Activated CD8-positive, alpha-beta T cell treated with anti-CD3 and anti-CD28 coated beads for 36 hours (primary cell): ENCODE results near the gene SBF1. TPM values are rescaled to one million over a fixed set of nuclear protein-coding genes. Genes with fewer than 3 reads are reported as not detected.

Source experiments
- ATAC-seq: fragments of 200-7000 bp; cut with Tn5 transposase; one replicate; pipeline ENCODE4 v1.10.0; 2021; ENCODE audit warnings: mild to moderate bottlenecking, moderate library complexity
- CTCF ChIA-PET: fragments of 350-600 bp; sonication (Branson Sonifier 250); formaldehyde crosslinking; loops from one replicate; lab custom pipeline; 2021; ENCODE audit warnings: antibody characterized with exemption; lab: Charles Lee
- POLR2A ChIA-PET: fragments of 350-600 bp; sonication (Branson Sonifier 250); formaldehyde crosslinking; loops from one replicate; lab custom pipeline; 2021; ENCODE audit warnings: antibody characterized with exemption; lab: Charles Lee
- DNase-seq: peaks from one replicate; pipeline ENCODE4 v3.0.0-alpha.2; 2020
- H3K27ac Mint-ChIP-seq: one replicate; pipeline ENCODE4 v1.8.0; 2021; ENCODE audit warnings: mild to moderate bottlenecking, mixed read lengths
- H3K27me3 Mint-ChIP-seq: one replicate; pipeline ENCODE4 v1.8.0; 2021; ENCODE audit warnings: mixed read lengths
- H3K36me3 Mint-ChIP-seq: one replicate; pipeline ENCODE4 v1.8.0; 2021; ENCODE audit warnings: low read depth, mixed read lengths
- H3K4me1 Mint-ChIP-seq: one replicate; pipeline ENCODE4 v1.8.0; 2021; ENCODE audit warnings: low read depth, mixed read lengths
- H3K4me3 Mint-ChIP-seq: one replicate; pipeline ENCODE4 v1.8.0; 2021; ENCODE audit warnings: mild to moderate bottlenecking, moderate library complexity, mixed read lengths
- H3K9me3 Mint-ChIP-seq: one replicate; pipeline ENCODE4 v1.8.0; 2021; ENCODE audit warnings: mixed read lengths
- intact Hi-C: fragments of 100-400 bp; cut with micrococcal nuclease; formaldehyde crosslinking; loops from one replicate; pipeline ENCODE4 v1.10.0; 2022
- total RNA-seq, 2 experiments: library from RNA; stranded (reverse); gene quantifications; one replicate each; pipeline ENCODE4 v1.2.3, GENCODE V29; 2021
- TF ChIP-seq, protein P1 (sequence below): fragments of 200-600 bp; IDR thresholded peaks from one replicate; pipeline ENCODE4 v1.8.0; 2022; ENCODE audit warnings: antibody characterized with exemption, mild to moderate bottlenecking

The SBF1 gene
- total RNA-seq, 2 experiments from 2014 or later, result 120 TPM

DNA sequence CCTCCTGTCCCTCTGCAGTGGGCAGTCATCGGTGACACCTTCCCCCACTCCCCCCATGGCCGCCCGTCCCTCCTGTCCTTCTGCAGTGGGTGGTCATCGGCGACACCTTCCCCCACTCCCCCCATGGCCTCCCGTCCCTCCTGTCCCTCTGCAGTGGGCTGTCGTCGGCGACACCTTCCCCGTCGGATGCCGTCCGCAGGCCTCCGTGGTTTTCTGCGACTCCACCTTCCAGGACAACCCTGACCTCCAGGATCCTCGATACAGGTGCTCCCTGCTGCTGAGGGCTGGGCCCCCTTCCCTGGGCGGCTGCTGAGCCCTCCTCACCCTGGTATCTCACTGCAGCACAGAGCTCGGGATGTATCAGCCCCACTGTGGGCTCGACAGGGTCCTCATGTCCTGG is 14.1 kb upstream of the SBF1 start:
- no peak overlapping the region for H3K4me3 Mint-ChIP-seq
- ChIA-PET CTCF (no interaction called here), POLR2A (no interaction called here)
- H3K4me1 Mint-ChIP-seq, result peaks cover 7% of the 10 kb centered on the region
- intact Hi-C loops, result no loop called here
- DNase-seq (no peak), ATAC-seq (no peak)
- no peak overlapping the region for H3K27ac Mint-ChIP-seq
- TF ChIP-seq, protein P1, sequence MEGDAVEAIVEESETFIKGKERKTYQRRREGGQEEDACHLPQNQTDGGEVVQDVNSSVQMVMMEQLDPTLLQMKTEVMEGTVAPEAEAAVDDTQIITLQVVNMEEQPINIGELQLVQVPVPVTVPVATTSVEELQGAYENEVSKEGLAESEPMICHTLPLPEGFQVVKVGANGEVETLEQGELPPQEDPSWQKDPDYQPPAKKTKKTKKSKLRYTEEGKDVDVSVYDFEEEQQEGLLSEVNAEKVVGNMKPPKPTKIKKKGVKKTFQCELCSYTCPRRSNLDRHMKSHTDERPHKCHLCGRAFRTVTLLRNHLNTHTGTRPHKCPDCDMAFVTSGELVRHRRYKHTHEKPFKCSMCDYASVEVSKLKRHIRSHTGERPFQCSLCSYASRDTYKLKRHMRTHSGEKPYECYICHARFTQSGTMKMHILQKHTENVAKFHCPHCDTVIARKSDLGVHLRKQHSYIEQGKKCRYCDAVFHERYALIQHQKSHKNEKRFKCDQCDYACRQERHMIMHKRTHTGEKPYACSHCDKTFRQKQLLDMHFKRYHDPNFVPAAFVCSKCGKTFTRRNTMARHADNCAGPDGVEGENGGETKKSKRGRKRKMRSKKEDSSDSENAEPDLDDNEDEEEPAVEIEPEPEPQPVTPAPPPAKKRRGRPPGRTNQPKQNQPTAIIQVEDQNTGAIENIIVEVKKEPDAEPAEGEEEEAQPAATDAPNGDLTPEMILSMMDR, result no peak
- no peaks in the 10 kb centered on the region for H3K36me3 Mint-ChIP-seq
- no peaks in the 10 kb centered on the region for H3K9me3 Mint-ChIP-seq
- H3K27me3 Mint-ChIP-seq, result no peaks in the 10 kb centered on the region

DNA sequence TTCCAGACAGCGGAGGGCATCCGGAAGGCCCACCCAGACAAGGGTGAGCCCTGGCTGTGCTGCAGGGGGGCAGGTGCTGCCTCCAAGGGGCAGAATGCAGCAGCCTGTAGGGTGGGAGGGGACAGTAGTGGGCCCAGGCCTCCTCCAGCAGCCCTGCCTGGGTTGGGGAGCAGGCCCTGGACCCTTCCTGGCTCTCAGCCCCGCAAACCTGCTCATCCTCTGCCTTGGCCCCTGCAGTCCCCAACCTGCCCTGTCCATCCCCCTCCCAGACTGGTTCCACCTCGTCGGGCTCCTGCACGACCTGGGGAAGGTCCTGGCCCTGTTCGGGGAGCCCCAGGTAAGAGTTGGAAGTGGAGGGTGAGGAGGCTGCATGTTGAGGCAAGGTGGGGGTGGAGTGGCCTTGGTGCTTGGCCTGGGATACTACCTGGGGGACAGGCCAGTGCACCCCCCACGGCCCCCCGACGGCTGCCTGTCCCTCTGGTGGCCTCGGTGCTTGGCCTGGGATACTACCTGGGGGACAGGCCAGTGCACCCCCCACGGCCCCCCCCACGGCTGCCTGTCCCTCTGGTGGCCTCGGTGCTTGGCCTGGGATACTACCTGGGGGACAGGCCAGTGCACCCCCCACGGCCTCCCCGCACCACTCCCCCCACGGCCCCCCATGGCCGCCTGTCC is 13.3 kb upstream of the SBF1 start:
- no peak for ATAC-seq
- ChIA-PET POLR2A (interaction anchor here (1.5 kb wide), 1 partner anchor 12 kb away, joined by 5 read pairs; no protein-coding TSS in a partner anchor), CTCF (no interaction called here)
- no peaks in the 10 kb centered on the region for H3K27me3 Mint-ChIP-seq
- TF ChIP-seq, protein P1, result no peak
- intact Hi-C loops, result no loop called here
- no peak overlapping the region for H3K27ac Mint-ChIP-seq
- H3K36me3 Mint-ChIP-seq, result no peaks in the 10 kb centered on the region
- no peak for DNase-seq
- no peak overlapping the region for H3K4me3 Mint-ChIP-seq
- H3K9me3 Mint-ChIP-seq, result no peaks in the 10 kb centered on the region
- H3K4me1 Mint-ChIP-seq, result peaks cover 7% of the 10 kb centered on the region

DNA sequence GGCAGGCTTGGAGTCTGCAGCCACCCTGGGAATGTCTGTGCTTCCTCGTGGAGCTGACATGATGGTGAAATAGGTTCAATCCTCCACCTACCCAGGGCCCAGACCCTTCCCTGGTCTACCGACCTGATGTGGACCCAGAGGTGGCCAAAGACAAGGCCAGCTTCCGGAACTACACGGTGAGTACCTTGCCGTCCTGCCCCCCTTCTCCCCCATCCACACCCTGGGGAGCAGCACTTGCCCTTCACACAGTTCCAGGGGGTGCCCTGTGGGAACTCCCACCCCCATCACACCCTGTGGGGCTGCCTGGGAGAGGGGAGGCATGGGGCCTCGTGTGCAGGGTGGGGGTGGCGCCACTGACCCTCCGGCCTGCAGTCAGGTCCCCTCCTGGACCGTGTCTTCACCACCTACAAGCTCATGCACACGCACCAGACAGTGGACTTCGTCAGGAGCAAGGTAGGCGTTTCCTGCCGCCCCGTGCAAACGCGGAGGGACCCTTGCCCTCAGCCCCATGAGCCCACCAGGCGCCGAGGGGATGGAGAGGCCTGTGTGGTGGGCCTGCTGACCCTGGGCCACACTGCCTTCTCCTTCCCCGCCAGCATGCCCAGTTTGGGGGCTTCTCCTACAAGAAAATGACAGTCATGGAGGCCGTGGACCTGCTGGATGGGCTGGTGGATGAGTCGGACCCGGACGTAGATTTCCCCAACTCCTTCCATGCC is 12.6 kb upstream of the SBF1 start:
- H3K27me3 Mint-ChIP-seq, result no peaks in the 10 kb centered on the region
- POLR2A ChIA-PET, result interaction anchor here (1.5 kb wide), 1 partner anchor 13 kb away, joined by 5 read pairs; no protein-coding TSS in a partner anchor
- DNase-seq, result no peak
- intact Hi-C loops, result no loop called here
- CTCF ChIA-PET, result interaction anchor here (0.7 to 1.2 kb wide), 3 partner anchors 10 to 39 kb away, joined by 3 read pairs; no protein-coding TSS in a partner anchor
- H3K9me3 Mint-ChIP-seq, result no peaks in the 10 kb centered on the region
- ATAC-seq, result no peak
- H3K36me3 Mint-ChIP-seq, result no peaks in the 10 kb centered on the region
- H3K4me1 Mint-ChIP-seq, result peaks cover 7% of the 10 kb centered on the region
- no peak overlapping the region for H3K4me3 Mint-ChIP-seq
- TF ChIP-seq, protein P1, result no peak
- no peak overlapping the region for H3K27ac Mint-ChIP-seq

DNA sequence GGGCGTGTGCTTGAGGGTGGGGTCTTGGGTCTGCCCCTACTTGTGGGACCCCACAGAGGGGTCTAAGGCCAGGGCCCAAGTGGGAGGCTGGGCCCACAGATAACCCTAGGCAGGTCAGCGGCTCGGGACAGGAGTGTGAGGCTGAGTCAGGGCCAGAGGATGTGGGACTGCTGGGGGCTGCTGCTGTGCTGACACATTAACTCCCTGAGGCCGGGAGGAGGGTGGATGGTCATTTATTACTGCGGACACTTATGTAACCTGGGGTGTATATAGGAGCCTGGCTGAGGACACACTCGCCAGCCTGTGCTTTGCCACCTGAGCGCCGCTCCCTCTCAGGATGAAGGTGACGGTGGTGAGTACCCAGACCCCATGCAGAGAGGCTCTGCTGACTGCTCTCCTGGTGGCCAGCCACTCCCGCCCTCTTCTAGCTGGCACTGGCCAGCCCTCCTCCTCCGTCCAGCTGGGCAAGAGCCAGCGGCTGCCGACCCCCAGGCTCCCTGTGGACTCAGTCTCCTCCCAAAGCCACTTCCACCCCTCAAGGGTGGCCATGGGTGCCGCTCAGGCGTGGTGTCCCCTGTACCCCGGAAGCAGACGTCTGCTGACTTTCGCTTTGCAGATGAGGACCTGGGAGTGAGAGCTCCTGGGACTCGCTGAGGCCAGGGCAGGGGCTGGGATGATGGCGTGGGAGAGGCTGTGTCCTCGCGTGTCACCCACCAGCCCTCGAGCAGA is 11.9 kb upstream of the SBF1 start, which contains the start of gene MIOX:
Gene MIOX, plus strand, starts transcription at position 299 of the 729 bp plus-strand sequence. Its CDS starts 39 bp downstream, at position 338.
- no peaks in the 10 kb centered on the region for H3K36me3 Mint-ChIP-seq
- ChIA-PET CTCF (interaction anchor here (0.7 to 1.2 kb wide), 4 partner anchors 10 to 39 kb away, joined by 3 read pairs; no protein-coding TSS in a partner anchor), POLR2A (interaction anchor here (0.6 to 1.5 kb wide), 2 partner anchors 9 to 14 kb away, joined by 3 to 5 read pairs; no protein-coding TSS in a partner anchor)
- H3K9me3 Mint-ChIP-seq, result no peaks in the 10 kb centered on the region
- no peak within 1 kb of the TSS for H3K4me3 Mint-ChIP-seq
- DNase-seq (no peak), ATAC-seq (no peak)
- TF ChIP-seq, protein P1, result no peak
- no peaks in the 10 kb centered on the region for H3K27me3 Mint-ChIP-seq
- H3K27ac Mint-ChIP-seq, result no peak within 1 kb of the TSS
- peaks cover 7% of the 10 kb centered on the region for H3K4me1 Mint-ChIP-seq
- intact Hi-C loops, result no loop called here
